ENCODE measurements around the gene GPC6.

GRCh38 chr13:93996481-93996880 lies 769.9 kb downstream of the GPC6 start:
- TF ChIP-seq CTCF (IDR thresholded peaks at IDR 0.05; ENCODE audit: low read depth, low read length) (no peak), MAX (IDR thresholded peaks at IDR 0.05; ENCODE audit: low read depth, low read length) (no peak)

Measured in NB4 (cell line).